Measurements from ENCODE around the gene GM2A. TPM values are rescaled to one million over a fixed set of nuclear protein-coding genes. Genes with fewer than 3 reads are reported as not detected.
"Not testable (repeated sequence)": the region's sequence is repeated elsewhere in the genome, so short reads cannot be mapped to it uniquely, and the experiment has no call there.

Gene GM2A
- total RNA-seq, 1 donor from 2014 or later = 27.6 TPM

GRCh38 chr5:151236888-151237287, 16.1 kb upstream of the GM2A start:
- no peak overlapping the region for H3K27ac Mint-ChIP-seq (ENCODE audit: unreplicated experiment)
- H3K27me3 Mint-ChIP-seq (ENCODE audit: low read depth) = no peaks in the 10 kb centered on the region
- no peak overlapping the region for H3K4me3 Mint-ChIP-seq
- H3K4me1 Mint-ChIP-seq = peaks cover 9% of the 10 kb centered on the region
- H3K36me3 Mint-ChIP-seq (ENCODE audit: low read depth) = no peaks in the 10 kb centered on the region
- DNase-seq (ENCODE audit: low read depth, low spot score) = no peak
- no peak for TF ChIP-seq CTCF (conservative IDR thresholded peaks at IDR 0.05)
- H3K9me3 Mint-ChIP-seq = no peaks in the 10 kb centered on the region

GRCh38 chr5:151237685-151238084, 15.3 kb upstream of the GM2A start:
- Mint-ChIP-seq H3K9me3 (no peaks in the 10 kb centered on the region), H3K4me3 (no peak overlapping the region), H3K4me1 (peaks cover 9% of the 10 kb centered on the region), H3K27ac (ENCODE audit: unreplicated experiment) (no peak overlapping the region), H3K27me3 (ENCODE audit: low read depth) (no peaks in the 10 kb centered on the region), H3K36me3 (ENCODE audit: low read depth) (no peaks in the 10 kb centered on the region)
- no peak for DNase-seq (ENCODE audit: low read depth, low spot score)
- TF ChIP-seq CTCF (conservative IDR thresholded peaks at IDR 0.05) = no peak

GRCh38 chr5:151238303-151238741, 14.7 kb upstream of the GM2A start:
- Mint-ChIP-seq H3K9me3 (no peaks in the 10 kb centered on the region), H3K4me3 (no peak overlapping the region), H3K27me3 (ENCODE audit: low read depth) (no peaks in the 10 kb centered on the region), H3K4me1 (peaks cover 9% of the 10 kb centered on the region), H3K36me3 (ENCODE audit: low read depth) (no peaks in the 10 kb centered on the region), H3K27ac (ENCODE audit: unreplicated experiment) (no peak overlapping the region)
- DNase-seq (ENCODE audit: low read depth, low spot score) = no peak
- TF ChIP-seq CTCF (conservative IDR thresholded peaks at IDR 0.05) = no peak

- peaks cover 9% of the 10 kb centered on the region for H3K4me1 Mint-ChIP-seq
- peak; percentile 54 for DNase-seq (ENCODE audit: low read depth, low spot score)
- no peaks in the 10 kb centered on the region for H3K9me3 Mint-ChIP-seq
- peak; percentile 72 for TF ChIP-seq CTCF (conservative IDR thresholded peaks at IDR 0.05)
- no peaks in the 10 kb centered on the region for H3K36me3 Mint-ChIP-seq (ENCODE audit: low read depth)
- no peak overlapping the region for H3K27ac Mint-ChIP-seq (ENCODE audit: unreplicated experiment)
- no peaks in the 10 kb centered on the region for H3K27me3 Mint-ChIP-seq (ENCODE audit: low read depth)
- H3K4me3 Mint-ChIP-seq = no peak overlapping the region
Measured at GRCh38 chr5:151239237-151239861, 13.6 kb upstream of the GM2A start.

- H3K9me3 Mint-ChIP-seq; DNase-seq (ENCODE audit: low read depth, low spot score); H3K27me3 Mint-ChIP-seq (ENCODE audit: low read depth); H3K4me1 Mint-ChIP-seq; H3K27ac Mint-ChIP-seq (ENCODE audit: unreplicated experiment); H3K36me3 Mint-ChIP-seq (ENCODE audit: low read depth); H3K4me3 Mint-ChIP-seq: not testable (repeated sequence)
Measured at GRCh38 chr5:151240268-151240835, 12.6 kb upstream of the GM2A start.

- no peak overlapping the region for H3K27ac Mint-ChIP-seq (ENCODE audit: unreplicated experiment)
- no peaks in the 10 kb centered on the region for H3K27me3 Mint-ChIP-seq (ENCODE audit: low read depth)
- no peaks in the 10 kb centered on the region for H3K36me3 Mint-ChIP-seq (ENCODE audit: low read depth)
- H3K4me3 Mint-ChIP-seq = no peak overlapping the region
- no peak for TF ChIP-seq CTCF (conservative IDR thresholded peaks at IDR 0.05)
- no peaks in the 10 kb centered on the region for H3K9me3 Mint-ChIP-seq
- DNase-seq (ENCODE audit: low read depth, low spot score) = no peak
- H3K4me1 Mint-ChIP-seq = peaks cover 9% of the 10 kb centered on the region
Measured at GRCh38 chr5:151240924-151241635, 11.9 kb upstream of the GM2A start.

All from neural crest cell (in vitro differentiated cells).